BLaER1 (cell line): ENCODE measurements around the gene TNRC6C.
"Not testable (repeated sequence)": the region's sequence is repeated elsewhere in the genome, so short reads cannot be mapped to it uniquely, and the experiment has no call there.

Experiments
- H3K27ac ChIP-seq: shearing (Covaris generic); formaldehyde crosslinking; 2 replicates; pipeline ENCODE4 v1.8.1; 2022
- H3K27me3 ChIP-seq: shearing (Covaris generic); formaldehyde crosslinking; 2 replicates; pipeline ENCODE4 v1.8.1; 2022
- H3K36me3 ChIP-seq: shearing (Covaris generic); formaldehyde crosslinking; 2 replicates; pipeline ENCODE4 v1.8.1; 2022
- H3K4me1 ChIP-seq: shearing (Covaris generic); formaldehyde crosslinking; 2 replicates; pipeline ENCODE4 v1.8.1; 2022
- H3K4me2 ChIP-seq: shearing (Covaris generic); formaldehyde crosslinking; 2 replicates; pipeline ENCODE4 v1.8.1; 2022
- H3K4me3 ChIP-seq: shearing (Covaris generic); formaldehyde crosslinking; 2 replicates; pipeline ENCODE4 v1.8.1; 2022
- H3K9ac ChIP-seq: shearing (Covaris generic); formaldehyde crosslinking; 2 replicates; pipeline ENCODE4 v1.8.1; 2022
- H3K9me3 ChIP-seq: shearing (Covaris generic); formaldehyde crosslinking; 2 replicates; pipeline ENCODE4 v1.8.1; 2022
- H4K20me1 ChIP-seq: shearing (Covaris generic); formaldehyde crosslinking; 2 replicates; pipeline ENCODE4 v1.8.1; 2022
- Cebpa-rat ChIP-seq: shearing (Covaris generic); IDR thresholded peaks from 2 replicates; pipeline ENCODE4 v1.8.1; 2022

Gene TNRC6C

DNA sequence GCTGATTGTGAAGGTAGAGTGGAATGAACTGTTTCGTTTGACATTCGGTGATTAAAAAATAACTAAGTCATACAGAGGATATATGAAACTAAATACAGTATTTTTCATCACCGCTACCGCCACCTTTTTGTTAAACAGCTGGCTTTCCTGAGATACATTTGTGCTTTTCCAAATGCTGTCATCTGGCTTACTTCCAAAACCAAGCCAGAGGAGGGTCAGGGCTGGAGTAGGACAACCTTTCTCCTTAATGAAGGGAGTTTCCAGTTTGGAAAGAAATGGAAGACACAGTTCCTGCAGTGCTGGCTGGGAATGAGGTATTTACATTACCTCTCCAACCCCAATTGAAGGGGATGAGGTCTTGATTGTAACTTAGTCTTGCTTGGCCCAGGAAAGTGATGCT lies 3.2 kb downstream of the TNRC6C start:
- H4K20me1 ChIP-seq: peaks cover 79% of the 10 kb centered on the region
- H3K9ac ChIP-seq: no peak overlapping the region
- no peak overlapping the region for H3K4me2 ChIP-seq
- no peaks in the 10 kb centered on the region for H3K9me3 ChIP-seq
- no peak overlapping the region for H3K4me3 ChIP-seq
- 0 out of 2 replicates have a peak, but pooled peaks cover 3% of the 10 kb centered on the region for H3K36me3 ChIP-seq
- H3K27me3 ChIP-seq: peaks cover 36% of the 10 kb centered on the region
- H3K27ac ChIP-seq: no peak overlapping the region
- TF ChIP-seq Cebpa-rat: no peak
- H3K4me1 ChIP-seq: peaks cover 63% of the 10 kb centered on the region

DNA sequence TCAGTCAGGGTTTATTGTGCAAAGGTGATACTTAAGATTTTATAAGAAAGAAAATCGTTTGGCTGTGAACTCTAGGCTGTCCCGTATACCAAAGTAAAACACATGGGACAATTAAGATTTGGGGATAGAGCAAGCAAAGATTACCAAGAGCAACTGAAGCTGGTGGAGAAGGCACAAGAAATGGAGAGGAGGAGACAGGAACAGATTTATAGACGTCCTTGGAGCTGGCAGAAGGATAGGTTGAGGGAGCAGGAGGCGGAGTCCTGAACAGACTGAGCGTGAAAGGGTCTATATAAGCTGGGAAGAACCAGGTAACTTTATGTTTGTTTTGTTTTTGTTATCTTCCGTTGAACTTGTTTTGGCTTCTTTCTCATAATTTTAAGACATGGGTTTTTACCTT lies 3.8 kb downstream of the TNRC6C start:
- H4K20me1 ChIP-seq: peaks cover 85% of the 10 kb centered on the region
- 0 out of 2 replicates have a peak, but pooled peaks cover 3% of the 10 kb centered on the region for H3K36me3 ChIP-seq
- H3K27ac ChIP-seq: no peak overlapping the region
- TF ChIP-seq Cebpa-rat: no peak
- H3K9ac ChIP-seq: no peak overlapping the region
- H3K4me2 ChIP-seq: 0 out of 2 replicates have a peak overlapping the region, but pooled peaks have one; percentile 3
- H3K4me1 ChIP-seq: peaks cover 57% of the 10 kb centered on the region
- peaks cover 31% of the 10 kb centered on the region for H3K27me3 ChIP-seq
- no peak overlapping the region for H3K4me3 ChIP-seq
- no peaks in the 10 kb centered on the region for H3K9me3 ChIP-seq

DNA sequence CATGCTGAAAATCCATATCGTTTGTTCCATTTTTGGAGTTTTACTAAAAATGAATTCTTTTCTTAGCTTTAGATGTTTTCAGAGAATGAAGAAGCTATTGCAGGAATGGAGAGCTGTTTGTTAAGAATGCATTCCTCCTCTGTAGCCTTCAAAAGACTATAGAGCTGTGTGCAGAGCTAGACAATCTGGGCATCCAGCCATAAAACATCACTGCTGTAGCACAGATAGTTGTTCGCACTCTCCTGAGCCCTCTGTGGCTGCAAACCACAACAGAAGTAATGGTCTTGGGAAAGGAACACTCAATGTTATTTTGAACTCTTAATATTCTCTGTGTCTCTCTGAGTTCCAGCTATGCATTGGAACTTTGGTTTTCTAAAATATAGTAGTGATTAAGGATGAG lies 4.9 kb downstream of the TNRC6C start:
- H3K4me1 ChIP-seq: peaks cover 55% of the 10 kb centered on the region
- no peak overlapping the region for H3K4me3 ChIP-seq
- H3K27ac ChIP-seq: no peak overlapping the region
- TF ChIP-seq Cebpa-rat: no peak
- H3K4me2 ChIP-seq: peak overlapping the region; percentile 58
- 0 out of 2 replicates have a peak, but pooled peaks cover 3% of the 10 kb centered on the region for H3K36me3 ChIP-seq
- H4K20me1 ChIP-seq: peaks cover 96% of the 10 kb centered on the region
- peaks cover 31% of the 10 kb centered on the region for H3K27me3 ChIP-seq
- no peaks in the 10 kb centered on the region for H3K9me3 ChIP-seq
- no peak overlapping the region for H3K9ac ChIP-seq

DNA sequence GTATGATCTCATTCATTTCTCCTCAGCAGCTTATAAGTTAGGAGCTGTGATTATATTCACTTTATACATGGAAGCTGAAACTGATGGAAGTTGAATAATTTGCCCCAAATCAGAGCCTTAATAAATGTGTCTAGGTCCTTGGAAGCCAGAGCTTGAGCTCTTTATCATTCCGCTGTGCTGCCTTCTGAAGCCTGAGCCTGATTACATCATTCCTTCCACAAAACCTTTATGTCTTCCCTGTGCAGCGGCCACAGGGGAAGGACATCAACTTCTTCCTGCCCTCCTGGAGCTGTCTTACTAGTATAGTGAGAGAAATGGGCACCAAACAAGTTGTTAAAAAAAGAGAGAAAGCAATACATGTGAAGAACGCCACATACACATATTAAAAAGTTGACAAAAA lies 6.8 kb downstream of the TNRC6C start:
- Histone ChIP-seq H3K9me3 (no peaks in the 10 kb centered on the region), H3K4me3 (no peak overlapping the region), H3K9ac (no peak overlapping the region), H3K4me2 (0 out of 2 replicates have a peak overlapping the region, but pooled peaks have one; percentile 18), H3K27me3 (peaks cover 15% of the 10 kb centered on the region), H3K4me1 (peaks cover 45% of the 10 kb centered on the region), H3K27ac (no peak overlapping the region), H3K36me3 (0 out of 2 replicates have a peak, but pooled peaks cover 3% of the 10 kb centered on the region), H4K20me1 (peaks cover 100% of the 10 kb centered on the region)
- no peak for TF ChIP-seq Cebpa-rat

DNA sequence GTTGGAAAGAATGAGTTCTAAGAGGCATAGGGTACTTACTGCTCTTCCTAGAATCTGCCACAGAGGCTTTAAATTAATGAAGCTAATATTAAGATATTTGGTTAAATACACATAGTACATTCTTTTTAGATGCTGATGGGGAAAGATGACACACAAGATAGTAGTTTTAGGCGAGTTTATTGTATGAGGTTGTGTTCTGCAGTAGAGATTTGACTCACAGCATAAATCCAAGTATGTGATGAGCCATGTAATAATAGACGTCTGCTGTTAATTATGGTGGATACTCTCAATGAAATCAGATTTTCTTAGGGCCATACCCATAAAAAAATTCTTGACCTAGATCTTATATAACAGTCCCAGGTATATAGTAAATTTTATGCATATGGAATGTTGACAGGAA lies 8.0 kb downstream of the TNRC6C start:
- Histone ChIP-seq H3K9ac (no peak overlapping the region), H3K9me3 (no peaks in the 10 kb centered on the region), H4K20me1 (peaks cover 100% of the 10 kb centered on the region), H3K27ac (no peak overlapping the region), H3K36me3 (0 out of 2 replicates have a peak, but pooled peaks cover 3% of the 10 kb centered on the region), H3K4me3 (no peak overlapping the region), H3K4me1 (peaks cover 42% of the 10 kb centered on the region), H3K27me3 (peaks cover 10% of the 10 kb centered on the region), H3K4me2 (no peak overlapping the region)
- no peak for TF ChIP-seq Cebpa-rat

DNA sequence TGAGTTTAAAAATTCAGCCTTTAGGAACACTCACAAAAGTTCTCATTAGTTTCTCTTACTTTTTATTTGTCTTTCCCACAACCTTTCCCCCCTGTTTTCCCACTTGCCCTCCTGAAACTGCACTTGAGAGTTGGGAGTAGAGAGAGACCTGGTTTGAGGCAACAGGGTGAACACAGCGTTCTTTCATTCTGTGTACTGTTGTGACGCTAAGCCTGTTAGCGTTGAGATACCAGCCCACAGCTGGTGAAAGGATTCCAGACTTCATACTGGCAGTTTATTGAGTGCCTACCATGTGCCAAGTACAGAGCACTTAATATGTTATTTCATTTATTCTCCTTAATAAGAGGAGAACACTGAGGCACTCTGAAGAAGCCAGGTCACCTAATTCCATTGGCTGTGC lies 10.3 kb downstream of the TNRC6C start:
- Histone ChIP-seq H3K9ac (no peak overlapping the region), H3K4me2 (no peak overlapping the region), H3K9me3 (no peaks in the 10 kb centered on the region), H3K4me1 (peaks cover 23% of the 10 kb centered on the region), H3K27me3 (no peaks in the 10 kb centered on the region), H3K36me3 (0 out of 2 replicates have a peak, but pooled peaks cover 3% of the 10 kb centered on the region), H3K4me3 (no peak overlapping the region), H4K20me1 (peaks cover 99% of the 10 kb centered on the region), H3K27ac (no peak overlapping the region)
- no peak for TF ChIP-seq Cebpa-rat

DNA sequence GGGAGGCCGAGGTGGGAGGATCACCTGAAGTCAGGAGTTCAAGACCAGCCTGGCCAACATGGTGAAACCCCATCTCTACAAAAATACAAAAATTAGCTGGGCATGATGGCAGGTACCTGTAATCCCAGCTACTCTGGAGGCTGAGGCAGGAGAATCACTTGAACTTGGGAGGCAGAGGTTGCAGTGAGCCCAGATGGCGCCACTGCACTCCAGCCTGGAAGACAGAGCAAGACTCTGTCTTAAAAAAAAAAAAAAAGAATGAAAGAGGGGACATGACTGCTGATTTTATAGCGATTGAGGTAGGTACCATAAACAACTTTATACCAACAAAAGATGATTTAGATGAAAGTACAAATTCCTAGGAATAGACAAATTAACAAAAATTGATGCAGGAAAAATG lies 13.8 kb downstream of the TNRC6C start:
- H4K20me1 ChIP-seq: peaks cover 95% of the 10 kb centered on the region
- not testable (repeated sequence) for H3K27me3 ChIP-seq

DNA sequence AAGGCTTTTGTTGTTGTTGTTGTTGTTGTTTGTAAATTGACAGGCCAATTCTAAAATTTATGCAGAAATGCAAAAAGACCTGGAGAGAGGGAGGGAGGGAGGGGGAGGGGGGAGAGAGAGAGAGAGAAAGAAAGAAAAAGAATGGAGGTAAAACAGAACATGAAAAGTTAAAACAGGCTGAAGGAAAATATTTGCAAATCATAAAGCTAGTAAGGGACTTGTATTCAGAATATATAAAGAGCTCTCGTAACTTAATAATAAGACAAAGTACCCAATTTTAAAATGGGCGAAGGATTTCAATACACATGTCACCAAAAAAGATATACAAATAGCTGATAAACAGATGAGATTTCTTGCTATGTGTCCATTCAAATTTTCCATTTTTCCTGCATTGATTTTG lies 15.4 kb downstream of the TNRC6C start:
- Histone ChIP-seq H3K9ac (no peak overlapping the region), H3K36me3 (no peaks in the 10 kb centered on the region), H3K4me3 (no peak overlapping the region), H3K4me1 (no peaks in the 10 kb centered on the region), H3K9me3 (no peaks in the 10 kb centered on the region), H4K20me1 (peaks cover 93% of the 10 kb centered on the region), H3K27me3 (no peaks in the 10 kb centered on the region), H3K4me2 (no peak overlapping the region), H3K27ac (no peak overlapping the region)
- no peak for TF ChIP-seq Cebpa-rat

More for the DNA sequence above, 13.8 kb downstream of the TNRC6C start:
- H3K27ac ChIP-seq, H3K4me1 ChIP-seq, H3K4me2 ChIP-seq, H3K4me3 ChIP-seq, H3K9me3 ChIP-seq, H3K9ac ChIP-seq, H3K36me3 ChIP-seq: not testable (repeated sequence)

DNA sequence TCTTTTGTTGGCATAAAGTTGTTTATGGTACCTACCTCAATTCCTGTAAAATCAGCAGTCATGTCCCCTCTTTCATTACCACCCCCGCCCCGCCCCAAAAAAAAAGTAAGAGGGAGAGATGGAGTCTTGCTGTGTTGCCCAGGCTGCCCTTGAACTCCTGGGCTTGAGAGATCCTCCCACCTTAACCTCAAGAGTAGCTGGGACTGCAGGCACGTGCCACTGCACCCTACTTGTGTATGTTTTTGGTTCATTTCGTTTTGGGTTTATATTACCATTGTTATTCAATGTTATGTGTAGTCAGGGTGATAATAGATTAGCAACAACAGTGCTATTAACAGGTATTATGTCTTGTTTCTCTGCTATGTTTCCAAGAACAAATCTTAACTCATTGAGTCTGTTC lies 15.9 kb downstream of the TNRC6C start:
- Histone ChIP-seq H3K4me3 (no peak overlapping the region), H3K27ac (no peak overlapping the region), H3K4me1 (no peaks in the 10 kb centered on the region), H3K9ac (no peak overlapping the region), H3K9me3 (no peaks in the 10 kb centered on the region), H4K20me1 (peaks cover 88% of the 10 kb centered on the region), H3K27me3 (no peaks in the 10 kb centered on the region), H3K4me2 (no peak overlapping the region), H3K36me3 (no peaks in the 10 kb centered on the region)
- no peak for TF ChIP-seq Cebpa-rat

DNA sequence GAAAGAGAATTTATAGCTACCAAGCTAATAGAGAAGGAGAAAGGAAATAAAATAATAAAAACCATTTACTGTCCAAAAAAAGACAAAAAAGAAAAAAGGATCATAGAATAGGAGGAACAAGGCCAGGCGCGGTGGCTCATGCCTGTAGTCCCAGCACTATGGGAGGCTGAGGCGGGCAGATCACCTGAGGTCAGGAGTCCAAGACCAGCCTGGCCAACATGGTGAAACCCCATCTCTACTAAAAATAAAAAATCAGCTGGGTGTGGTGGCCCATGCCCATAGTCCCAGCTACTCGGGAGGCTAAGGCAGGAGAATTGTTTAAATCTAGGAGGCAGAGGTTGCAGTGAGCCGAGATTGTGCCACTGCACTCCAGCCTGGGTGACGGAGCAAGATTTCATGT lies 23.9 kb downstream of the TNRC6C start:
- H3K4me3 ChIP-seq, H3K4me1 ChIP-seq, H3K4me2 ChIP-seq, H3K27ac ChIP-seq, H3K27me3 ChIP-seq, H3K9ac ChIP-seq: not testable (repeated sequence)
- H3K9me3 ChIP-seq: peaks cover 10% of the 10 kb centered on the region; the same call in 1 of the 2 replicates
- peaks cover 14% of the 10 kb centered on the region for H4K20me1 ChIP-seq
- peaks cover 22% of the 10 kb centered on the region for H3K36me3 ChIP-seq

DNA sequence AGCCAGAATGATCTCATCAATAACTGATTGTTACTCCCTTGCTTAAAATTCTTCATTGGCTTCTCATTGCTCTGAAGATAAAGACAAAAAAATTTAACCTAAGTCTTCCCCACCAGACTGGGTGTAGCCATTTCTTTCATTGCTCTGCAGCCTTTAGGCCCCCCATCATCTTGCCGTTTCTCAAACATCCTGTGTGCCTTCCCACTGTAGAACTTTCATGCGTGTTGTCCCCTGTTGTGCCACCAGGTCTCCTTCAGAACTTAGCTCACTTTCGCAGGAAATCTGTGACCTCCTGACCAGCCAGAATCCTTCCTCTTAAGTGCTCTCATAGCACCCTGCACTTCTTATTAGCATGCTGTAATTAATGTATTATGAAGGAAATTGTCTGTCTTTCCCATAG lies 31.8 kb downstream of the TNRC6C start:
- Histone ChIP-seq H3K9me3 (peaks cover 4% of the 10 kb centered on the region; the same call in 1 of the 2 replicates), H3K4me1 (peaks cover 12% of the 10 kb centered on the region), H3K4me3 (no peak overlapping the region), H3K27me3 (no peaks in the 10 kb centered on the region), H4K20me1 (peaks cover 50% of the 10 kb centered on the region), H3K36me3 (peaks cover 5% of the 10 kb centered on the region; the same call in 1 of the 2 replicates), H3K27ac (no peak overlapping the region), H3K4me2 (no peak overlapping the region), H3K9ac (no peak overlapping the region)
- no peak for TF ChIP-seq Cebpa-rat

DNA sequence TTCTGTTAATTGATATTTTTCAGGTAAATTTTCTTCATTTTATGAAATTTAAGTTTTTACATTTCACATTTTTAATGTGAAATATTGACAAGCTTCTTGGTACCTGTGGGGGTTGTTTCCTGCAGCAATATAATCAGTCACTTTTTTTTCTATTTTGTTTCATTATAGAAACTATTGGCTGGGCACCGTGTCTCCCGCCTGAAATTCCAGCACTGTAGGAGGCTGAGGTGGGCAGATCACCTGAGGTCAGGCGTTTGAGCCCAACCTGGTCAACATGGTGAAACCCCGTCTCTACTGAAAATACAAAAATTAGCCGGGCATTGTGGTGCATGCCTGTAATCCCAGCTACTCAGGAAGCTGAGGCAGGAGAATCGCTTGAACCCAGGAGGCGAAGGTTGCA lies 35.2 kb downstream of the TNRC6C start:
- H3K9me3 ChIP-seq, H3K27ac ChIP-seq, H3K36me3 ChIP-seq, H3K27me3 ChIP-seq, H3K4me3 ChIP-seq, H3K9ac ChIP-seq, H3K4me2 ChIP-seq: not testable (repeated sequence)
- Histone ChIP-seq H4K20me1 (peaks cover 63% of the 10 kb centered on the region), H3K4me1 (peaks cover 12% of the 10 kb centered on the region)
